GM19193 (cell line): ENCODE results near the gene PDZD2.

Experiments used
- POLR2A ChIP-seq: IDR thresholded peaks from 4 replicates; pipeline ENCODE4 v1.6.1; 2011; ENCODE audit not compliant: insufficient read depth, insufficient read length; ENCODE audit errors: extremely low read depth

PDZD2 gene

DNA sequence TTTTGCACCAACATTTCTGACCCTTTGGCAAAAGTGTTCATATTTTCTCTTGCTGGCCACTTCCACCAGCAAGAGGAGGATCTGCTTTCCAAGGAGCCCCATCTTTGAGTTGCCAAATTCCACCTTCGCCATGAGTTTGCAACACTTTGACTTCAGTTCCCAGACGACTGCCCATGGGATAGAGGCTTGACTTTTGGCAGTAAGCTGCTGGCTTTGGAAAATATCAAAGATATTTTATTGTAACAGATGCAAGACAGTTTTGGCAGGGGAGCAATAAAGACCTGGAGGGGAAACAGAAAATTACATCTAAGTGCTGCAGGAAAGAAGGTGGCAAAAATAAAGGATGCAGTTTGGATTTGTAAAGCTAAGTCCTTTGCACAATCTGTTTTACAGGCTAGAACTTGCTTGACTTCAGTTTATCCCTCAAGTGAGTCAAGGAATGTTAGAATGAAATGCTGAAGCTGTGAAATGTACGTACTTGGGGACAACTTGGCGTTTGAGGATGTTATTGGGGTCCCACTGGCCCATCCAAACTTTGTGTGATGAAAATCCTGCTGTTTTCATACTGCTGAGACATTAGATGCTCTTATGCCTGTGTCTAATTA, 302.3 kb downstream of the PDZD2 start:
- no peak for TF ChIP-seq POLR2A

DNA sequence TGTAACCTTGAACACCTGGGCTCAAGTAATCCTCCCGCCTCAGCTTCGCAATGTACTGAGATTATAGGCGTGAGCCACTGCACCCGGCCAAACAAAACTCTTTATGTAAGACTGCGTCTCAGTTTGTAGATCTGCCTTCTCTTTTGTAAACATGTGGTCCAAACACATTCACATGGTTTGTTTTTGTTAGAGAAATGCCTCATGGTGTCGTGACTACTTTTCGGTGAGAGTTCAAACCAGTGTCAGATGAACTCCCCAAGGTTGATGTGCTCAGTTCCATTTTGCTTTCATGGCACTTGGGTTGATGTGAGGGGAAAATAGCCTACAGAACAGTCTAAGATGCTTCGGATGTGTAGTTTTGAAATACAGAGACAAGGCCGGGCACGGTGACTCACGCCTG, 303.6 kb downstream of the PDZD2 start:
- no peak for TF ChIP-seq POLR2A

DNA sequence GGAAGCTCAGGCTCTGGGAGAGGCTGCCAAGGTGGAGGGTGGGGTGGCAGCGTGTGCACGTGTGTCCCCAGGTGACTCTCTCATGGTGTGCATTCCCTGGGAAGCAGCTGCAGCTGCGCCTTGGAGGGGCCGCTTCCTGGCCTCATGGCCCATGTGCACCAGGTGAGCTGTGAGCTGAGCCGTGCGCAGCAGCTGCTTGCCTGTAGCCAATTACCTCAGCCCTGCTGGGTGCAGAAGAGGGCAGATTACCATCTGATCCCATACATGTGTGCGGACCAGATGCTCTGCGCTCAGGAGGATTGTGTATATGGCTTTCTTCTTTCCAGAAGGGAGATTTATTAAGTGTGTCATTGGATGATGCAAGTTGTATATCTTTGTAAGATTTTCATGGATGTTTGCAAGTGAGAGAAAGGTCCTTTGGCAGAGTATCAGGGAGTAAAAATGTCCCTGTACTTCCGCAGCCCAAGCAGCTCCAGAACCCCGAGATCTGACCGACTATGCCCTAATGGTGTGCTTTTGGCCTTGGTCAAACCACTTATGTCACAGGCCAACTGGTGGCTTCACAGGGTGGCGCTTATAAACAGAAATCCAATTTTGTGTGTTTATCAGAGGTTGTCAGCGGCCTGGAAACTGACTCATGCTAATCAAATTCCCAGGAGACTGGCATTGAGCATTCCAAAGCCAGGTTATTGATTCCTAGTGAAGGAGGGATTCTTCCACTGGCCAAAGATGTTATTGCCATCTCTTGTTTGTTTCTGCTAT, 305.9 kb downstream of the PDZD2 start:
- no peak for TF ChIP-seq POLR2A

GRCh38 chr5:31948006-31948405, 309.1 kb downstream of the PDZD2 start:
- TF ChIP-seq POLR2A = no peak

DNA sequence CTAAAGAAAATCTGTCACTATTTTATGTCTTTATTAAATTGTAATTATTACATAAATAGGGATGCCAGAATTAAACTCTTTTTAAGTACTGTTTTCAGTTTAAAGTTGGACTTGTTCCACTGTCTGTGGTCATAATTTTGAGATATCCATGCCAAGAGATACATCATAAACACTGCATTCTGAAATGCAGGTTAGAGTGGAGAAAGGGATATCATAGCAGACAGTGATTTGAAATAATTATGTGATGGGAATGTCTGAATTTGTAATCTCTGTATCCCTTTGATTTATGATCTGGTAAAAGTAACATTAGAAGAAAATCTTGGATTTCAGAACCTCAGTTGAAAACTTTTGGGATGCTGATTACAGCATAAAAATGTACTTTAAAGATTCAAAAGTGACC, 313.1 kb downstream of the PDZD2 start:
- no peak for TF ChIP-seq POLR2A

- no peak for TF ChIP-seq POLR2A
Observed at GRCh38 chr5:31954091-31954490, 315.2 kb downstream of the PDZD2 start.

DNA sequence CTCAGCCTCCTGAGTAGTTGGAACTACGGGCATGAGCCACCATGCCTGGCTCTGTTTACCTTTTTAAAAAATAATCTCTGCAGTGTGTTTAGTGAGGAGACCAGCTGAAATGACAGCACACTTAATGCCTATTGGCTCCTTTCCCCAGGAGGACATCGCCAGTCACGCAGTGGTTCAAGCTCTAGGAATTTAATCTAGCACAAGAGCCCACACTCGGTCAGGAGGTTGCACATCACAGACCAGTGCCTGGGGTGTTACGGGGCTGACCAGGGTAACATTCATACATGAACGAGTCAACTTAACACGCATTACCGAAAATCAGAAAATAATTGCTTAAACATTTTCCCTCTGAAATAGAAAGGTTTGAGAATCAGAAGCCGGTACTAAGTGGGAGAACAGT, 318.2 kb downstream of the PDZD2 start:
- no peak for TF ChIP-seq POLR2A

DNA sequence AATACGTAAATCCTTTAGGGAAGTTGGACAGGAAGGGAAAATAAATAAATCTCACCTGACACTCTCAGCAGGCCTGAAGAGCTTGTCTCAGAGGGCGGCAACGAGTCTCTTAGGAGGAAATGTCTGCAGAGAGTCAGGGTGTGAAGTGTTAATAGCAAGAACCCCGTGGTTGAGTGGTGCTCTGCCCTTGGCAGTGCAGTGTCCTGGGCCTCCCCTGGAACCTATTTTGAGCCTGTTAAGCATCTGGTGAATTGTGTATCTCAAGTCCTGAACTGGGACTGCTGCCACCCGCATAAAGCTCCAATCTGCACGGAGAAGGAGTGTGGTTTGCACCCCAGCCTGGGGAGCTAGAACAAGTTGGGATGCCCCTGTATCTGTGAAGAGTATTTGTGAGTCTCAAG, 323.4 kb downstream of the PDZD2 start:
- TF ChIP-seq POLR2A = no peak

- no peak for TF ChIP-seq POLR2A
Observed at GRCh38 chr5:31962871-31963307, 324.0 kb downstream of the PDZD2 start.

DNA sequence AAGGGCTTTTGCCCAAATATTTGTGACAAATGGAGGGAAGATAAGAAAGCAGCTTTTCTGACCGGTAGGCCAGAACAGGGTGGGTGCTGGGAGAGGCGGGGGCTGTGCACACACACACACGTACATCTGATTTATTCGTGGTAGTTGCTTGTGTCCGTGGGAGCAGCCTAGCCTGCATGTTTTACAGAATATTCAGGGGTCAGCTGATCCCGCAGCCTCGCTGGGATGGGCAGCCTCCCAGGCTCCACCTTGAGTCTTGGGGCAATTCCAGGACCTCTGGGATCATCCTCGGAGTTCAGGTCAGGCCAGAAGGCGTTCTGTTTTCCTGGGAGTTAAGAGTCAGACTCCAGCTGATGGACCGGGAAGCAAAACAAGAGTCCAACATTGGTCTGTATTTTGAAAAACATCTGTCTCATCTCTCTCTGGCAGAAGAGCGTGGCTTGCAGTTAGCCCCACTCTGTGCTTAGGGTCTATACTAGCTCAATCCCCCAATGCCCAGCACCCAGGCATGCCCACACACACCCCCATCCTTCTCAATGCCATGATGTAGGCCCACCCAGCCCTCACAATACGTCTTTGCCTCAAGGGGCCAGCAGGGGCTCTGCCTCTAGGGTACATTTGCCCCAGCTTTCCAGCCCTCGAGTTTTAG, 324.6 kb downstream of the PDZD2 start:
- TF ChIP-seq POLR2A = no peak

- no peak for TF ChIP-seq POLR2A
Observed at GRCh38 chr5:31964007-31964360, 325.1 kb downstream of the PDZD2 start.

GRCh38 chr5:31965227-31965626, 326.3 kb downstream of the PDZD2 start:
- TF ChIP-seq POLR2A = no peak

DNA sequence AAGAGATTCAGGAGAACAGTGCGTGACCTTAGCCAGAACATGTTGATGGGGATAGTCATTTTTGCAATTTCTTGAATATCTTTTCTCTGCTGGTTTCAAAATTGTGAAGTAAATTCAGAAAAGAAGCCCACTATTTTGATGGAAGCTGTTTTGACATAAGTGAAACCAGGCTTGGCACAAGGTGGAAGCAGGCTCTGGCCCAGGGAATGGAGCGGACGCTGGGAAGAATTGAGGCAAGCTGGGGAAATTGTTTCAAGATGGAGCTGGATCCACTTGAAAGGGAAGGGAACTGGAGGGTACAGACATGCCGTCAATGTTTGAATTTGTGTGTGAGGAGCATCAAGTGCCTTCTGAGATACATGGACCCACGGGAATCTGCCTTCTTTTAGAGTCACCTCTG, 328.0 kb downstream of the PDZD2 start:
- no peak for TF ChIP-seq POLR2A

DNA sequence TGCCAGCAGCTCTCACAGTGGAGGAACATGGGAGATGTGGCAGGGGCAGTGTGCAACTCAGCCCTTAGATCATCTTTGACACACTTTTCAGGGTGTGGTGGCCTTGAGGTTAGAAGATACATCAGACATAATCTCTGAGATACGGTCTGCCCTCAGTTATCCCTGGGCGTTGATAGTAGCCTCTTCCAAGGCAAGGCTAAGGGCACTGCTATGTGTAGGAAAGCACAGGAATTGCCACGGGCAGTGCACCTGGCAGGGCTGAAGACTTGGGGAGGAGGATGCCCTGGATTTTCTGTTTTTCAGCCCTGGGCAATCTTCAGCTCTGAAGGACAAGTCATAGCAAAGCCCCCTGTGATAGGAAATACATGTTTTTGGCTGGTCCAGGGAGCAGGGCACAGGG, 328.5 kb downstream of the PDZD2 start:
- no peak for TF ChIP-seq POLR2A

GRCh38 chr5:31972558-31972957, 333.6 kb downstream of the PDZD2 start:
- TF ChIP-seq POLR2A = no peak

DNA sequence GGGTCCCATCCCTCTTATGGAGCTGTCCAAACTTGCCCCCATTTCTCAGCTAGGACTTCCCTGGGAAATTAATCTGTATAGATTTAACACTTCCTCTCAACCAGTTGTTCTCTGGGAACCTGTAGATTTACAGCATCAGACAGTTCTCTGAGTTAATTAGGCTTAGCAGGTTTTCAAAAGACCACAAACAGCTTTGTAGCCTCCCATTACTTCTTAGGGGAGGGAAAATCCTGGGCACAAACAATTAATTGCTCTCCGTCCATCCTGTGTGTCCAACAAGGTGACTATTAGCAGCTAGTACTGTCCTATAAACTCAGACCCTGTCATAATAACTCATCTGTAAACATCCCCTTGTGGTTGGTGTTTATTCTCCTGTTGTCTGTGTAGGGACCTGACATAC, 337.2 kb downstream of the PDZD2 start:
- TF ChIP-seq POLR2A = no peak

GRCh38 chr5:31981361-31981945, 342.5 kb downstream of the PDZD2 start:
- no peak for TF ChIP-seq POLR2A

GRCh38 chr5:31982027-31982426, 343.1 kb downstream of the PDZD2 start:
- no peak for TF ChIP-seq POLR2A
